ENCODE data around the gene USP24.

Gene USP24

DNA sequence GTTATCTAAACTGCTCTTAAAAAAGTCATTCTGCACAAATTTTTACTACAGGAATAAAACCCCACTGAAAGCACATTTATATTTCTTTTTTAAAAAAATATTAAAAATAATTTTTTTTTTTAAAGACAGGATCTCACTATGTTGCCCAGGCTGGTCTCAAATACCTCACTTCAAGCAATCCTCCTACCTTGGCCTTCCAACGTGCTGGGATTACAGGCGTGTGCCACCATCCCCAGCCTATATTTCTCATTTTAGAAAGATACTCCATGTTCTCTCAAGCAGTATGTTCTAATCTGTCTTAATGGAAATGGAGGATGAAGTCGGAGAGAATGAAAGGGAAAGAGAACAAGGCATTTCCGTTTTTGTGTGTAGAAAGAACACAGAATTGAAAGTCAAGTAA, 17.1 kb downstream of the USP24 start:
- H3K9me3 ChIP-seq (ENCODE audit: control insufficient read depth, insufficient read depth, low read length), result no peaks in the 10 kb centered on the region
- no peak overlapping the region for H3K4me3 ChIP-seq (ENCODE audit: low read length)
- no peak overlapping the region for H3K27ac ChIP-seq (ENCODE audit: low read depth, low read length)
- H3K27me3 ChIP-seq (ENCODE audit: control insufficient read depth, low read length), result no peaks in the 10 kb centered on the region
- H3K4me1 ChIP-seq (ENCODE audit: control insufficient read depth, low read length), result no peaks in the 10 kb centered on the region
- no peak overlapping the region for H3K4me2 ChIP-seq (ENCODE audit: low read length)
- peaks cover 26% of the 10 kb centered on the region for H3K36me3 ChIP-seq (ENCODE audit: control insufficient read depth, low read length)
- peaks cover 87% of the 10 kb centered on the region for H3K79me2 ChIP-seq (ENCODE audit: control insufficient read depth, low read length)
- no peaks in the 10 kb centered on the region for H3K9me2 ChIP-seq (replicated peaks; ENCODE audit: control insufficient read depth, low read length)
- H4K20me1 ChIP-seq (ENCODE audit: control insufficient read depth, insufficient read depth, low read depth, low read length), result peaks cover 12% of the 10 kb centered on the region; the same call in 1 of the 2 replicates
- H3F3A ChIP-seq (ENCODE audit: control insufficient read depth, insufficient read depth), result no peaks in the 10 kb centered on the region
- TF ChIP-seq EZH2phosphoT487 (IDR thresholded peaks at IDR 0.05; ENCODE audit: borderline replicate concordance, low read length), result no peak
- TF ChIP-seq, protein P1, sequence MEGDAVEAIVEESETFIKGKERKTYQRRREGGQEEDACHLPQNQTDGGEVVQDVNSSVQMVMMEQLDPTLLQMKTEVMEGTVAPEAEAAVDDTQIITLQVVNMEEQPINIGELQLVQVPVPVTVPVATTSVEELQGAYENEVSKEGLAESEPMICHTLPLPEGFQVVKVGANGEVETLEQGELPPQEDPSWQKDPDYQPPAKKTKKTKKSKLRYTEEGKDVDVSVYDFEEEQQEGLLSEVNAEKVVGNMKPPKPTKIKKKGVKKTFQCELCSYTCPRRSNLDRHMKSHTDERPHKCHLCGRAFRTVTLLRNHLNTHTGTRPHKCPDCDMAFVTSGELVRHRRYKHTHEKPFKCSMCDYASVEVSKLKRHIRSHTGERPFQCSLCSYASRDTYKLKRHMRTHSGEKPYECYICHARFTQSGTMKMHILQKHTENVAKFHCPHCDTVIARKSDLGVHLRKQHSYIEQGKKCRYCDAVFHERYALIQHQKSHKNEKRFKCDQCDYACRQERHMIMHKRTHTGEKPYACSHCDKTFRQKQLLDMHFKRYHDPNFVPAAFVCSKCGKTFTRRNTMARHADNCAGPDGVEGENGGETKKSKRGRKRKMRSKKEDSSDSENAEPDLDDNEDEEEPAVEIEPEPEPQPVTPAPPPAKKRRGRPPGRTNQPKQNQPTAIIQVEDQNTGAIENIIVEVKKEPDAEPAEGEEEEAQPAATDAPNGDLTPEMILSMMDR (IDR thresholded peaks at IDR 0.05; ENCODE audit: low read depth, low read length, poor library complexity, severe bottlenecking), result no peak

DNA sequence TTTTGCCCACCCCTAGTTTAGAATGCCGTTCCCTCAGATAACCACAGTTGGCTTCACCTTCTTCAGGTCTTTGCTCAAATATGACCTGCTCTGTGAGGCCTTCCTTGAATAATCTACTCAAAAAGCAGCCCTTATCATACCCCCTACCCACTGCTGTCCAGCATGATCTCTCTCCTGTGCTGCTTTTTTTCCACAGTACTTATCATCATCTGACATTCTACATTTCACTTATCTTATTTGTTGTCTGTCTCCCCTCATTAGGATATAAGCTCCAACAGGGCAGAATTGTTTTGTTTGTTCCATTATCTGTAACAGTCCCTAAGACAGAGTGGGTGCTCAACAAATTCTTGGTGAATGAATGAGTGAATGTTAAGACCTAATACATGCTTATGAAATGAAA, 18.1 kb downstream of the USP24 start:
- TF ChIP-seq, protein P1 (IDR thresholded peaks at IDR 0.05; ENCODE audit: low read depth, low read length, poor library complexity, severe bottlenecking), result no peak
- TF ChIP-seq EZH2phosphoT487 (IDR thresholded peaks at IDR 0.05; ENCODE audit: borderline replicate concordance, low read length), result no peak
- Histone ChIP-seq H3F3A (ENCODE audit: control insufficient read depth, insufficient read depth) (no peaks in the 10 kb centered on the region), H3K4me1 (ENCODE audit: control insufficient read depth, low read length) (no peaks in the 10 kb centered on the region), H4K20me1 (ENCODE audit: control insufficient read depth, insufficient read depth, low read depth, low read length) (peaks cover 13% of the 10 kb centered on the region; the same call in 1 of the 2 replicates), H3K27me3 (ENCODE audit: control insufficient read depth, low read length) (no peaks in the 10 kb centered on the region), H3K36me3 (ENCODE audit: control insufficient read depth, low read length) (peaks cover 22% of the 10 kb centered on the region), H3K27ac (ENCODE audit: low read depth, low read length) (no peak overlapping the region), H3K79me2 (ENCODE audit: control insufficient read depth, low read length) (peaks cover 87% of the 10 kb centered on the region), H3K9me2 (replicated peaks; ENCODE audit: control insufficient read depth, low read length) (no peaks in the 10 kb centered on the region), H3K4me3 (ENCODE audit: low read length) (no peak overlapping the region), H3K9me3 (ENCODE audit: control insufficient read depth, insufficient read depth, low read length) (no peaks in the 10 kb centered on the region), H3K4me2 (ENCODE audit: low read length) (no peak overlapping the region)

DNA sequence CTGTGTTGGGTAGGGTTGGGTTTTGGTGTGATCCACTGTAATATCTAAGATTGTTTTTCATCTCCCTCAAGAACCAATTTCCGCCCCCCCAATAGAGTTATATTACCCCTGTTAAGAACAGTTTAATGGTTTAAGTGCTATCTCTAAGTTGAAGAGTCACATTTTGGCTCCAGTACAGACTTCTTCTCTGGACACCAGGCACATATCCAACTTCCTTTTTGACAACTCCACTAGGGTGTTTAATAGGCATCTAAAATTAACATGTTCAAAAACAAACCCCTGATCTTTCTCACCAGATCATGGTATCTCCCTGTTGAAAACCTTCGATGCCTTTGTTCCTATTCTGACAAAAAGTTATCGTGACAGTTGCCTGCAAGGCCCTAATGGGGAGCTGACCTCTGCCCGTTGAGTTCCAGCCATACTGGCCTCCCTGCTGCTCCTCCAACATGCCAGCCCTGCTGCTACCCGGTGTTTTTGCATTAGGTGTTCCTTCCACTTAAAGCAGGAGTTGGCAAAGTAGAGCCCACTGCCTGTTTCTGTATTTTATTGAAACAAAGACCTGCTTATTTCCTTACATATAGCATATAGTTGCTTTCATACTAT, 18.6 kb downstream of the USP24 start:
- no peaks in the 10 kb centered on the region for H3K9me2 ChIP-seq (replicated peaks; ENCODE audit: control insufficient read depth, low read length)
- H3K4me3 ChIP-seq (ENCODE audit: low read length), result no peak overlapping the region
- no peak overlapping the region for H3K27ac ChIP-seq (ENCODE audit: low read depth, low read length)
- peaks cover 86% of the 10 kb centered on the region for H3K79me2 ChIP-seq (ENCODE audit: control insufficient read depth, low read length)
- peaks cover 13% of the 10 kb centered on the region; the same call in 1 of the 2 replicates for H4K20me1 ChIP-seq (ENCODE audit: control insufficient read depth, insufficient read depth, low read depth, low read length)
- no peaks in the 10 kb centered on the region for H3F3A ChIP-seq (ENCODE audit: control insufficient read depth, insufficient read depth)
- TF ChIP-seq EZH2phosphoT487 (IDR thresholded peaks at IDR 0.05; ENCODE audit: borderline replicate concordance, low read length), result no peak
- TF ChIP-seq, protein P1 (IDR thresholded peaks at IDR 0.05; ENCODE audit: low read depth, low read length, poor library complexity, severe bottlenecking), result no peak
- H3K4me1 ChIP-seq (ENCODE audit: control insufficient read depth, low read length), result no peaks in the 10 kb centered on the region
- no peaks in the 10 kb centered on the region for H3K27me3 ChIP-seq (ENCODE audit: control insufficient read depth, low read length)
- H3K36me3 ChIP-seq (ENCODE audit: control insufficient read depth, low read length), result peaks cover 22% of the 10 kb centered on the region
- H3K4me2 ChIP-seq (ENCODE audit: low read length), result no peak overlapping the region
- no peaks in the 10 kb centered on the region for H3K9me3 ChIP-seq (ENCODE audit: control insufficient read depth, insufficient read depth, low read length)

Data from DOHH2 (cell line).